Smooth muscle cell (in vitro differentiated cells): ENCODE results near the gene PCNX1. TPM values are rescaled to one million over a fixed set of nuclear protein-coding genes. Genes with fewer than 3 reads are reported as not detected.

Source experiments
- DNase-seq: peaks from one replicate; lab custom pipeline; 2025; ENCODE audit not compliant: unreplicated experiment; lab: John Stamatoyannopoulos, UW
- H2AFZ ChIP-seq: fragments of 200-600 bp; sonication (generic); 2 replicates; pipeline ENCODE4 v1.6.0; 2016; ENCODE audit warnings: antibody characterized with exemption, low read depth, mild to moderate bottlenecking
- H3F3A ChIP-seq: fragments of 200-600 bp; sonication (generic); 2 replicates; pipeline ENCODE4 v1.6.0; 2017; ENCODE audit warnings: antibody characterized with exemption, low read depth
- H3K27ac ChIP-seq: fragments of 200-600 bp; sonication (generic); 2 replicates; pipeline ENCODE4 v1.5.1; 2016; ENCODE audit warnings: low read depth, mild to moderate bottlenecking
- H3K27me3 ChIP-seq: fragments of 200-600 bp; sonication (generic); 2 replicates; pipeline ENCODE4 v1.6.1; 2016; ENCODE audit warnings: low read depth, mild to moderate bottlenecking
- H3K36me3 ChIP-seq: fragments of 200-600 bp; sonication (generic); 2 replicates; pipeline ENCODE4 v1.5.1; 2016; ENCODE audit warnings: low read depth
- H3K4me1 ChIP-seq: fragments of 200-600 bp; sonication (generic); 2 replicates; pipeline ENCODE4 v1.5.1; 2016; ENCODE audit warnings: low read depth
- H3K4me2 ChIP-seq: fragments of 200-600 bp; sonication (generic); 2 replicates; pipeline ENCODE4 v1.6.0; 2016; ENCODE audit warnings: mild to moderate bottlenecking
- H3K4me3 ChIP-seq: fragments of 200-600 bp; sonication (generic); 2 replicates; pipeline ENCODE4 v1.5.1; 2016; ENCODE audit warnings: mild to moderate bottlenecking
- H3K79me2 ChIP-seq: fragments of 200-600 bp; sonication (generic); 2 replicates; pipeline ENCODE4 v1.6.0; 2016; ENCODE audit warnings: low read depth, mild to moderate bottlenecking
- H3K9ac ChIP-seq: fragments of 200-600 bp; sonication (generic); 2 replicates; pipeline ENCODE4 v1.6.0; 2016; ENCODE audit warnings: low read depth
- H3K9me3 ChIP-seq: fragments of 200-600 bp; sonication (generic); replicated peaks from 2 replicates; pipeline ENCODE4 v1.5.1; 2016; ENCODE audit warnings: low read depth
- H4K20me1 ChIP-seq: fragments of 200-600 bp; sonication (generic); 2 replicates; pipeline ENCODE4 v1.6.0; 2016; ENCODE audit warnings: low read depth
- CTCF ChIP-seq: fragments of 200-600 bp; sonication (generic); IDR thresholded peaks from 2 replicates; pipeline ENCODE4 v1.5.1; 2017; ENCODE audit warnings: borderline replicate concordance, mild to moderate bottlenecking, antibody characterized with exemption; ENCODE audit not compliant: insufficient read depth, poor library complexity, severe bottlenecking
- WGBS: methylation state at CpG from one replicate; pipeline ENCODE4 v1.1.7; 2016; ENCODE audit warnings: low lambda C conversion rate; 5-methylcytosine and 5-hydroxymethylcytosine counted together
- polyA plus RNA-seq: library from polyadenylated mRNA; unstranded; fragments of >200 nt; fragmentation: Nextera tagmentation; extraction: Ambion mirVana; gene quantifications from 2 replicates; pipeline ENCODE4 v1.2.1, GENCODE V29; 2016
- total RNA-seq: library from RNA; depleted of rRNA; stranded (reverse); fragments of >200 nt; gene quantifications from 2 replicates; pipeline ENCODE4 v1.2.3, GENCODE V29; 2014

The PCNX1 gene
- total and polyA plus RNA-seq, 2 experiments from 2014 or later: 12.2 to 68.2 TPM

GRCh38 chr14:71022012-71022869 lies 115.0 kb downstream of the PCNX1 start:
- H3K79me2 ChIP-seq: peaks cover 5% of the 10 kb centered on the region
- no peak overlapping the region for H2AFZ ChIP-seq
- H3K4me2 ChIP-seq: peak overlapping the region; percentile 37
- 89% methylated on average over 3 of the region's 3 CpGs for WGBS
- no peak for DNase-seq
- no peak overlapping the region for H3K9ac ChIP-seq
- TF ChIP-seq CTCF: no peak
- no peaks in the 10 kb centered on the region for H3K4me1 ChIP-seq
- no peaks in the 10 kb centered on the region for H3K27me3 ChIP-seq
- H3F3A ChIP-seq: peaks cover 4% of the 10 kb centered on the region
- peak overlapping the region; percentile 65 for H3K27ac ChIP-seq
- no peak overlapping the region for H3K4me3 ChIP-seq
- peaks cover 15% of the 10 kb centered on the region for H3K36me3 ChIP-seq
- H4K20me1 ChIP-seq: peaks cover 41% of the 10 kb centered on the region
- no peaks in the 10 kb centered on the region for H3K9me3 ChIP-seq

- Histone ChIP-seq H4K20me1 (peaks cover 41% of the 10 kb centered on the region), H3K27ac (no peak overlapping the region), H3K27me3 (no peaks in the 10 kb centered on the region), H3K4me2 (no peak overlapping the region), H3K79me2 (peaks cover 5% of the 10 kb centered on the region), H3K4me3 (no peak overlapping the region), H2AFZ (no peak overlapping the region), H3K9ac (no peak overlapping the region), H3K36me3 (peaks cover 19% of the 10 kb centered on the region), H3K4me1 (no peaks in the 10 kb centered on the region), H3F3A (peaks cover 4% of the 10 kb centered on the region), H3K9me3 (no peaks in the 10 kb centered on the region)
- TF ChIP-seq CTCF: no peak
- DNase-seq: no peak
Observed at GRCh38 chr14:71022939-71023338, 115.7 kb downstream of the PCNX1 start.

- Histone ChIP-seq H3F3A (no peaks in the 10 kb centered on the region), H3K4me1 (no peaks in the 10 kb centered on the region), H3K9me3 (no peaks in the 10 kb centered on the region), H3K27me3 (no peaks in the 10 kb centered on the region), H3K4me3 (no peak overlapping the region), H3K79me2 (no peaks in the 10 kb centered on the region), H3K27ac (no peak overlapping the region), H3K4me2 (no peak overlapping the region), H2AFZ (no peak overlapping the region), H4K20me1 (peaks cover 14% of the 10 kb centered on the region), H3K36me3 (peaks cover 28% of the 10 kb centered on the region), H3K9ac (no peak overlapping the region)
- whole genome bisulfite sequencing: 68% methylated on average over 2 of the region's 2 CpGs
- DNase-seq: no peak
- TF ChIP-seq CTCF: no peak
Observed at GRCh38 chr14:71029236-71029781, 122.0 kb downstream of the PCNX1 start.

- WGBS: 91% methylated on average over 1 of the region's 1 CpG
- H3K79me2 ChIP-seq: no peaks in the 10 kb centered on the region
- no peaks in the 10 kb centered on the region for H3K27me3 ChIP-seq
- no peaks in the 10 kb centered on the region for H3F3A ChIP-seq
- H3K9me3 ChIP-seq: no peaks in the 10 kb centered on the region
- peaks cover 37% of the 10 kb centered on the region for H3K36me3 ChIP-seq
- H4K20me1 ChIP-seq: peaks cover 9% of the 10 kb centered on the region
- TF ChIP-seq CTCF: no peak
- H3K27ac ChIP-seq: no peak overlapping the region
- no peak overlapping the region for H3K4me2 ChIP-seq
- no peak for DNase-seq
- no peak overlapping the region for H3K4me3 ChIP-seq
- no peaks in the 10 kb centered on the region for H3K4me1 ChIP-seq
- H2AFZ ChIP-seq: no peak overlapping the region
- H3K9ac ChIP-seq: no peak overlapping the region
Observed at GRCh38 chr14:71031000-71031399, 123.7 kb downstream of the PCNX1 start.
